ENCODE results near the gene HSD17B1.
A peak's percentile ranks its signal among the peaks of the same experiment; 100 is the strongest.

The HSD17B1 gene

GRCh38 chr17:42577140-42577531, 24.4 kb downstream of the HSD17B1 start:
- H3K36me3 ChIP-seq (replicated peaks; ENCODE audit: low read depth, low read length): peaks cover 59% of the 10 kb centered on the region
- H2AFZ ChIP-seq (ENCODE audit: low read depth, low read length): no peak overlapping the region
- no peaks in the 10 kb centered on the region for H4K20me1 ChIP-seq (ENCODE audit: insufficient read depth, low read length)
- H3K9ac ChIP-seq (ENCODE audit: low read length): peak overlapping the region; percentile 99
- H3K9me3 ChIP-seq (ENCODE audit: insufficient read depth, low read length): no peaks in the 10 kb centered on the region
- no peaks in the 10 kb centered on the region for H3K27me3 ChIP-seq (ENCODE audit: low read depth, low read length)
- peak overlapping the region; percentile 42 for H3K27ac ChIP-seq (ENCODE audit: low read length)
- peaks cover 24% of the 10 kb centered on the region for H3K4me1 ChIP-seq (ENCODE audit: low read length)
- peak overlapping the region; percentile 98 for H3K4me2 ChIP-seq (ENCODE audit: low read length)
- H3K79me2 ChIP-seq (ENCODE audit: low read length): peaks cover 38% of the 10 kb centered on the region
- H3K4me3 ChIP-seq (ENCODE audit: low read length): peak overlapping the region; percentile 97
- TF ChIP-seq EZH2phosphoT487 (IDR thresholded peaks at IDR 0.05; ENCODE audit: low read depth) (no peak), CTCF (IDR thresholded peaks at IDR 0.05; ENCODE audit: low read depth, low read length) (no peak)

- Histone ChIP-seq H3K27me3 (ENCODE audit: low read depth, low read length) (no peaks in the 10 kb centered on the region), H3K36me3 (replicated peaks; ENCODE audit: low read depth, low read length) (peaks cover 61% of the 10 kb centered on the region), H3K4me1 (ENCODE audit: low read length) (peaks cover 24% of the 10 kb centered on the region), H4K20me1 (ENCODE audit: insufficient read depth, low read length) (no peaks in the 10 kb centered on the region), H3K79me2 (ENCODE audit: low read length) (peaks cover 38% of the 10 kb centered on the region), H2AFZ (ENCODE audit: low read depth, low read length) (peak within 1 kb of the TSS; percentile 76), H3K9ac (ENCODE audit: low read length) (peak within 1 kb of the TSS; percentile 99), H3K4me2 (ENCODE audit: low read length) (peak within 1 kb of the TSS; percentile 98), H3K27ac (ENCODE audit: low read length) (peak within 1 kb of the TSS; percentile 92), H3K9me3 (ENCODE audit: insufficient read depth, low read length) (no peaks in the 10 kb centered on the region), H3K4me3 (ENCODE audit: low read length) (peak within 1 kb of the TSS; percentile 97)
- TF ChIP-seq EZH2phosphoT487 (IDR thresholded peaks at IDR 0.05; ENCODE audit: low read depth) (no peak), CTCF (IDR thresholded peaks at IDR 0.05; ENCODE audit: low read depth, low read length) (peak; percentile 31)
These were observed 25.0 kb downstream of the HSD17B1 start, which contains the start of gene PSMC3IP for GRCh38 chr17:42577532-42578281. Gene PSMC3IP (minus strand): TSS chr17:42577729. CDS start chr17:42577686, 43 bp downstream.

GRCh38 chr17:42578282-42578869, 25.7 kb downstream of the HSD17B1 start:
- Histone ChIP-seq H3K79me2 (ENCODE audit: low read length) (peaks cover 38% of the 10 kb centered on the region), H3K27ac (ENCODE audit: low read length) (peak overlapping the region; percentile 92)

More at GRCh38 chr17:42578282-42578869, 25.7 kb downstream of the HSD17B1 start:
- Histone ChIP-seq H3K9ac (ENCODE audit: low read length) (peak overlapping the region; percentile 99), H3K4me3 (ENCODE audit: low read length) (peak overlapping the region; percentile 97), H4K20me1 (ENCODE audit: insufficient read depth, low read length) (no peaks in the 10 kb centered on the region), H3K9me3 (ENCODE audit: insufficient read depth, low read length) (no peaks in the 10 kb centered on the region), H3K36me3 (replicated peaks; ENCODE audit: low read depth, low read length) (peaks cover 61% of the 10 kb centered on the region), H3K4me1 (ENCODE audit: low read length) (peaks cover 24% of the 10 kb centered on the region), H3K4me2 (ENCODE audit: low read length) (peak overlapping the region; percentile 84), H2AFZ (ENCODE audit: low read depth, low read length) (no peak overlapping the region), H3K27me3 (ENCODE audit: low read depth, low read length) (no peaks in the 10 kb centered on the region)
- peak; percentile 78 for TF ChIP-seq CTCF (IDR thresholded peaks at IDR 0.05; ENCODE audit: low read depth, low read length)
- no peak for TF ChIP-seq EZH2phosphoT487 (IDR thresholded peaks at IDR 0.05; ENCODE audit: low read depth)
